GF-D8 (cell line): Measurements from ENCODE around the gene BCL7A.
"Not testable (repeated sequence)": the region's sequence is repeated elsewhere in the genome, so short reads cannot be mapped to it uniquely, and the experiment has no call there.

Experiments
- DNase-seq: peaks from one replicate; lab custom pipeline; 2025; lab: John Stamatoyannopoulos, UW

The BCL7A gene

DNA sequence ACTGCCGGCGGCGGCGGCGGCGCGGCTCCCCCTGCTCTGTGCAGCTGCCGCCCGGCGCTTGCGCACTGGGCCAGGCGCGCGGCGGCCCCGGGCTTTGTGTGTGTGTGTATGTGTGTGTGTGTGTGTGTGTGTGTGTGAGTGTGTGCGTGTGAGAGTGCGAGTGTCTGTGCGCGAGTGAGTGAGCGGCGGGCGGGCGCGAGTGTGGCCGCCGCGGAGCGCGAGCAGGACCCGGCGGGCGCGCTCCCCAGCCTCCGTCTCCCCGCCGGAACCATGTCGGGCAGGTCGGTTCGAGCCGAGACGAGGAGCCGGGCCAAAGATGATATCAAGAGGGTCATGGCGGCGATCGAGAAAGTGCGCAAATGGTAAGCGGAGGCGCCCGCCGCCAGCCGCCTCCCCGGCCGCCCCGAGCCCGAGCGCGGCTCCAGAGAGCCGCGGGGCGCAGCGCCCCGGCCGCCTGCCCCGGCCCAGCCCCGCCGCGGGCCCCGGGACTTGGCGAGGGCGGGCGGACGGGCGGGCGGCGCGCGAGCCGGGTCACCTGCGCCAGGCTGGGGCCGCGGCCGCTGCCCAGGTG is at the start of gene BCL7A:
TSS of gene BCL7A (plus strand) at position 63 of the 571 bp plus-strand sequence. CDS start at position 271, 208 bp downstream.
- peak; percentile 35 for DNase-seq

DNA sequence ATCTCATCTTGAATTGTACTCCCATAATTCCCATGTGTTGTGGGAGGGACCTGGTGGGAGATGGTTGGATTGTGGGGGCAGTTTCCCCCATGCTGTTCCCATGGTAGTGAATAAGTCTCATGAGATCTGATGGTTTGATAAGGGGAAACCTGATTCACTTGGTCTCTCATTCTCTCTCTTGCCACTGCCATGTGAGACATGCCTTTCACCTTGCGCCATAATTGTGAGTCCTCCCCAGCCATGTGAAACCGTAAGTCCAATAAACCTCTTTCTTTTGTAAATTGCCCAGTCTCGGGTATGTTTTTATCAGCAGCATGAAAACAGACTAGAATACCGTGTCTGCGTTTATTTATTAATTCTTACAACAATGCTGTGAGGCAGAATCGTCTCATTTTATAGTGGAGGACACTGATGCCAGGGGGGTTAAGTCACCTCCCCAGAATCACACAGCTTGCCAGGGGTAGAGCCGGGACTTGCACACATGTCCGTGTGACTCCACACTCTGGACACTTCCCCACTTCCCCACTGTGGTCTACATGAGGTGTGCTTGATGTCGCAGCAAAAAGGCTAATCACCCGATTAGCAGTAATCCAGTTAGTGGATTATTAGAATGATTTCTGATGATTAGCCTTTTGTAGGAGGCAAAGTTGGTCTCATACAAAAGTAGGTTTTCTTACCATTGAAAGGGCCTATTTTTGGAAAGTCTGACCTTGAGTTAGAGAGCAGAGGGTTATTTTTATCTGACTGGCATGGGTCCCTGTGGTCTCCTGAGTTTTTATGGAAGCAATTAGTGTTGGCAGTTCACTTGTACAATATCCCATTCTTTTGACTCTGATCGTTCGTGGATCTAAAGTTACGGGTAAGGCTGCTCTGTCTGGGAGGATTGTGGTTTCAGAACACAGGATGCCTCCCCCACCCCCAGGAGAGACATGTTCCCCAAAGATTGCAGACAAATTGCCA is 47.4 kb upstream of the BCL7A start:
- DNase-seq = no peak

DNA sequence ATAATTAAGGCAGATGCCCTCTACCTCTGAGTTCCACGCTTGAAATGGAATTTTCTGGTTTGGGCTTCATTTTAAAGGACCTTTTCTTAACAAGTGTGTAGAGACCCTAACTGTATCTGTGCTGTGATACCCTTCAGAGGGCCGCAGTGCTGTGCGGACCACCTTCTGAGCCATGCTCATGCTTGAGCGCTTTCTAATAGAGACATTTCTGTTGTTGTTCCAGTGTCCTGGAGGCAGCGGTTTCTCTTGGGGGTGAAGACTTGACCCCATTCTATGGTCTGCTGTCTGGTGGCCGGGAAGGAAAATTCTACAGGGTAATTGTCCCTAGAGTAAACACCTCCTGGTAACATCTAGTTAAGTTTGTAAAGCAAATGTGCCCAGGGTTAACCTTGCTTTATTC is 46.7 kb upstream of the BCL7A start:
- DNase-seq = no peak

DNA sequence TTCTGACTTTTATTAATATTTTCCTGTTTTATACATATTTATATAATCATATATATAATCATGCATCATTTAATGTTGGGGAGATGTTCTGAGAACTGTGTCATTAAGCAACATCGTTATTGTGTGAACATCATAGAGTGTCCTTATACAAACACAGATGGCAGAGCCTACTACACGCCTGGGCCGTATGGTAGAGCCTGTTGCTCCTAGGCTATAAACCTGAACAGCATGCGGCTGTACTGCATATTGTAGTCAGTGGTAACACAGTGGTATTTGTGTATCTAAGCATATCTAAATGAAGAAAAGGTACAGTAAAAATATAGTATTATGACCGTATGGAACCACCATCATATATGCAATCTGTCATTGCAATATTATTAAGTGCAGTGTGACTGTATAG is 44.7 kb upstream of the BCL7A start:
- no peak for DNase-seq

DNA sequence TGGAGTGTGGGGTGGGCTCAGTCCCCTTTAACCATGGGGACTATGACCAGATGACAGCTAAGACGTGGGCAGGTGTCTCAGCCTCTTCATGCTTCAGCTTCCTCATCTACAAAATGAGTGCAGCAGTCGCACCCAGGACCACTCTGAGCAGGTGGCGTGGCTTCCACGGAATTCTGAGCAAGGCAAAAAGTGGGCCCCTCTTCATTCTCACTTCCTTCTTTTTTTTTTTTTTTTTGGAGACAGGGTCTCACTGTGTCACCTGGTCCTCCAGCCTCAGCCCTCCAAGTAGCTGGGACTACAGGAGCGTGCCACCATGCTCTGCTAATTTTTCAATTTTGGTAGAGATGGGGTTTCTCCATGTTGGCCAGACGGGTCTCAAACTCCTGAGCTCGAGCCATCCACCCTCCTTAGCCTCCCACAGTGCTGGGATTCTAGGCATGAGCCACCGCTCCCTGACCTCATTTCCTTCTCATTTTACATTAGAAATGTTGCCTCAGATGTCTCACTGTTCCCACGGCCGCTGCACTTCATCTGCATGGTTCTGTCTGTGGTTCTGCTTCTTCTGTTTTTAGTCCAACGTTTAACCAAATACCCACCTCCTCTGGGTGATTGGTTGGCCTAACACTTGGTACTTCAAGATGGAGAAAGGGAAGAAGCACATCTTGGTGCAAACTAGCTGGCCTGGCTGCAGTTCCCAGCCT is 41.3 kb upstream of the BCL7A start:
- no peak for DNase-seq

DNA sequence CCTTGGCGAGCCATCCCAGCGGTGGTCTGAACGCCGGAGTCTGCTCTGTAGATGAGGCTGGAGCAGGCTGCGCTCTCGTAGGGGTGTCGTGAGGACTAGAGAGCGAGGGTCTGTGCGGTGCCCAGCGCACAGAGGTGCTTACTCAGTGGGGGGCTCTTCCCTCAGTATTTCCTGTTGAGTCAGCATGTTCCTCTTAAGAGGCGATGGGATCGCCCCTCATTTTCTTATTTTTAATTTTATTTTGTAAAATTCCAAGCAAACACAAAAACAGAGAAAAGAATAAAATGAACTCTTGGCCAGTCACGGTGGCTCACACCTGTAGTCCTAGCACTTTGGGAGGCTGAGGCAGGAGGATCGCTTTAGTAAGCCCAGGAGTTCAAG is 40.8 kb upstream of the BCL7A start:
- DNase-seq = no peak

DNA sequence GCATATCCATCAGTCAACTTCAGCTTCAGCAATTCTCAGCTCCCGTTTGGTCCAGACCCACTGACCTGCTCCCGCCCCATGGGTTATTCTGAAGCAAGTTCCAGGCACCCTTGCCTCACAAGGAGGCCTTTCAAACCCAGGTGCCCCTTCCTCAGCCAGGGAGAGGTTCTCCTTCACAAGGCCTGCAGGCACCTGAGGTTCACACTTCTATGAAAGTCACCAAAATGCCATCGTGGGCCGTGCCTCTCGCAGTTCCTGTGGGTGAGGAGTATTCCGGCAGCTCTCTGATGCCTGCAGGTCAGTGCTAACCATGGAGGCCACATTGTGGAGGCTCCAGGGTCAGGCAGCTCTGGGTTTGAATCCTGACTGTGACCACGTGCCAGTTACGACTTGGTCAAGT is 40.2 kb upstream of the BCL7A start:
- DNase-seq = no peak

DNA sequence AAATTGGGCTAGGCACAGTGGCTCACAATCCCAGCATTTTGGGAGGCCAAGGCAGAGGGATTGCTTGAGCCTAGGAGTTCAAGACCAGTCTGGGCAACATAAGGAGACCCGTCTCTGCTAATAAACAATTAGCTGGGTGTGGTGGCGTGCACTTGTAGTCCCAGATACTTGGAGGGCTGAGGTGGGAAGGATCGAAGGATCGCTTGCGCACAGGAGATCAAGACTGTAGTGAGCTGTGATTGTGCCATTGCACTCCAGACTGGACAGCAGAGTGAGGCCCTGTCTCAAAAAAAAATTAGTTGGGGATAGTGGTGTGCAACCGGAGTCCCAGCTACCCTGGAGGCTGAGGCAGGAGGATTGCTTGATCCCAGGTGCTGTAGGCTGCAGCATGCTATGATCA is 38.7 kb upstream of the BCL7A start:
- DNase-seq = no peak

DNA sequence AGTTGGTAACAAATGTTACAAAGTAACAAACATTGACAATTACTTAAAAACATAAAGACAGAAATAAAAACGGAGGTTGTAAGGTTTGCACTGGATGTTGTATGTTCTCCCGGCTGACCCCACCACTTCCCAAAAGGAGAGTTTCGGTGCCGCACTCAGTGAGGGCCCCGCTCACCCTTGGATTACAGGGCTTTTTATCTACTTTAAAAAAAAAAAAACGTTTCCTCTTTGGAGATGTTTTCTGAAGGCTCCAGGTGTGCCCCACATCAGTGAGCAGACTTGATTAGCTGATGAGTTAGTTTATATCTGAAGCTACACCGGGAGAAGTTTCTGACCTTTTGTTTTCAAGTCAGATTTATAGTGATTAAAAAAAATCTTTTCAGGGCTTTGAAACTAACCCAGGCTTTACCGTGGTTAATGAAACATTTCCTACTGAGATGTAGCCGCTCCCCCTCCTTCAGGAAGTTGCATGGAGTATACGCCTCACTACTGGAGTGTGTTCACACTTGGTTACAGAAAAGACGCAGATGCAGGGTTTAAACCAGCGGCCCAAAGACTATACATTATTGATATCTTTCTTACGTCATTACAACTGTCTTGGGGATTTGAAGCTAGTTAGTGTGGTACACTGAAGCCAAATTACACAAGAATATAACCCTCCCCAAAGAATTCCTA is 38.0 kb upstream of the BCL7A start:
- no peak for DNase-seq

DNA sequence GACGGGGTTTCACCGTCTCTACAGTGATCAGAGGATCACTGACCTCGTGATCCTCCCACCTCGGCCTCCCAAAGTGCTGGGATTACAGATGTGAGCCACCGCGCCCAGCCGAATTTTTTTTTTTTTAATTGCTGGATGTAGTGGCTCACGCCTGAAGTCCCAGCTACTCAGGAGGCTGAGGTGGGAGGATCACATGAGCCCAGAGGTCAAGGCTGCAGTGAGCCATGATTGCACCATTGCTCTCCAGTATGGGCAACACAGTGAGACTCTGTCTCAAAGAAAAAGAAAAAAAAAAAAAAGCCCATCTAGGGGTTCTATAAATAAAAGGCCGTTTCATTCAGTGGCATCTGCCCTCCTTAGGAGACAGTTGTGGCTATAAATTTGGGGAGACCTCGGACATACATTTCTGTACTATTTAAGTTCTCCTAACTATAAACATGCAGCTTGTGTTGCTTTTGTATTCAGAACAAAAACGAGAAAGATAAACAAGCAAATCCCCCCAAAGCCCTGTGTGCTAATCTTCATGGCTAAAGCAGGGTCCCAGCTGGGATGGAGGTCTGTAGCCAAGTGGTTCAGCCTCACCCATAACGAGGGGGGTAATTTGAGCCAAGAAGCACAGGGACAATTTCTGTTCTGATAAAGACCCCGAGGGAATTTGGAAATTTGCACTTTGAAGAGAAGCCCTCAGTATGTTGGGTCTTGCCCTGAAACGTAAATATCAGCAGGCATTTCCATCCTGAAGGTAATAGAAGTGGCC is 35.0 kb upstream of the BCL7A start:
- no peak for DNase-seq

DNA sequence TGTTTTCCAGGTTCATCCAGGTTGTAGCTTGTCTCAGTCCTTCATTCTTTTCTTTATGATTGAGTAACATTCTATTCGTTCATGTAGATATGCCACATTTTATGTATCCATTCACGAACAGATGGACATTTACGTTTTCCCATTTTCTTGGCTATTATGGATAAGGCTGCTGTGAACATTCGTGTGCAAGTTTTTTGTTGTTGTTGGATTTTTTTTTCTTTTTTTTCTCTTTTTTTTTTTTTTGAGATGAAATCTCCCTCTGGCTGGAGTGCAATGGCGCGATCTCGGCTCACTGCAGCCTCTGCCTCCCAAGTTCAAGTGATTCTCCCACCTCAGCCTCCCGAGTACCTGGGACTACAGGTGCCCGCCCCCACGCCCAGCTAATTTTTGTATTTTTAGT is 33.2 kb upstream of the BCL7A start:
- not testable (repeated sequence) for DNase-seq

DNA sequence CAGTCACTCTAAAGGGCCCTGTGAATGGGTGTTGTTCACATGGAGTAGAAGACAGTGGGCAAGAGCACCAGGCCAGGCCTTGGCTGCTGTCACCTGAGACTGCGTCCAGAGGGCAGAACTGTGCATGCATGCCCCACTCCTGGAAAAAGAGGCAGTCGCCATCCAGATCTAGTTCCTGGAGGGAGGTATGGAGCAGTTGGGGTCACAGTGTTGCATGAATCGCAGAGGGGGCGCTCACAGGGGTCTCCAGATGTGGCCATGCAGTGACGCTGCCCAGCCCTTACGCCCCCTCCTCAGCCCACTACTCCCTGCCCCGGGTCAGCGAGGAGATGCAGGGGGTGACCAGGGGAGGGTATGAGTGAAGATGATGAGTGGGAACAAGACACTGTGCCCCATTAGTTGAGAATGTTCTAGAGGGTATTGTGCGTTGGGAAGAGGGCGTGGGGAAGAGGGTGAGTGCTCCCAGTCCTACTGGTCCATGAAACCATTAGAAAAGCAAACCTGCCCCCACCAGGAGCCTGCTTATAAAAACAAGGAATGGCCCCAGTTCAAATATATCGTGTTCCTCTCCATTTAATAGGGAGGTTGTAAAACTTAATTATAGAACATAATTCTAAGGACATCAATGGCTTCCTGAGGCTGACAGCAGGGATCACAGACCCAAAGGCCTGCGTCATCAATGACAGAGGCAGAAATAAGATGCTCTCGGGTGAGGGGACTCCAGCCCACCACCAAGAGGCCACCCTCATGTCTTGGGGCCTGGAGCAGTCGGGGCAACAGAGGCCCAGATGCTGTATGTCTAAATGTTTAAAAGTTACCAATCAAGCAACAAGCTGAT is 32.2 kb upstream of the BCL7A start:
- DNase-seq = no peak

DNA sequence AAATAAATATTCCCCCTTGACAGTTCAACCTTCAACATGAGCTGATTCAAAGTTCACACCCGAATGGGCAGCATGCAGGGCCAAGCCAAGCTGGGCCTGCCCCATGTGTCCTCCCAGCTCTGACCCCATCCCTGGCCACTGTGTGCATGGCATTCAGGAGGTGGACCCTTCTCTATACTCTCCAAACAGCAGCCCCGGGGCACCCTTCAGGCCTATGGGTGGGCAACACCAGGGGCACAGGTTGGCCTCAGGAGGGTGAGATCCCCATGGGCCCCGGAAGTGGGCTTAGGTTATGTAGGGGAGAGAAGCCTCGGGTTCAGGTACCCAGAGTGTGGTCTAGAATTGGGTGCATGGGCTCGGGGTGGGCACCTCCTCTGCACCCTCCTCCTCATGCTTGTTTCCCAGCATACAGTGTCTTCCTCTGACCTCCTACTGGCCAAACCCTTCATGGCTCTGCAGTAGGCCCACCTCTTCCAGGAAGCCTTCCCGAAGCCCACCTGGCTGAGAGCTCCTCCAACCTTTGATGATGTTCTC is 31.5 kb upstream of the BCL7A start:
- DNase-seq = no peak

DNA sequence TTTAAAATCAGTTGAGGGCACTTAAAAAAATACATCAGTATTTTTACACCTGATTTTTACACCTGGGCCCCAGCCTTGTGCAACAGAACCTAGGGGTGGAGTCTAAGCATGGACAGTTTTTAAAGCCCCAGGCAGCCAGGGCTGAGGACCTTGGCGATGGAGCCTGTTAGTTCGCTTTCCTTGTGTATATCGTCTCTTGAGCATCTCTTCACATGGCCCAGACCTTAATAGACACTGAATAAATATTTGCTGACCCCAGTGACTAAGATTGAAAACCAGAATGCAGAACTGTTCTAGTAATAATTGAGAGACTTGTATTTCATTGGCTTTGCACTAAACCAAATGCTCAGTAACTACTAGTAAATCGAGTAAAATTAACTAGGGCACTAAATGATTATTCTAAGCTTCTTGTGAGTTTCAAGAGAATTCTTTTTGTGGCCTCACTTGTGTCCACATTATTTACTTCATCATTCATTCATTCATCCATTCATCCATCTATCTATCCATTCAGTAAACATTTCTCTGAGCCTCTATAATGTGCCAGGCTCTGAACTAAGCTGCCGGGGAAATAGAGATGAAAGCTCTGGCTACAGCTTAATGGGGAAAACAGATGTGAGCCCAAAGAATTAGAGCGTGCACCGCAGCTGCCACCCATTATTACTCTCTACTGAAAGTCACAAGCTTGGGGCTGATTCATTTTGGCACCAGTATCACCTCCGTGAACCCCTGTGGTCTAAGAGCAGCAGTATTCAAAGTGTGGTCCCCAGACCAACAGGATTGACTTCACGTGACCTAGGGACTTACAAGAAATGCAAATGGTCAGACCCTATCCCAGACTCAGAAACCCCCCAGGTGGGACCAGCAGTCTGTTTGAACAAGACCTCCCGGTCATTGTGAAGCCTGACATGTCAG is 30.7 kb upstream of the BCL7A start:
- DNase-seq = no peak

DNA sequence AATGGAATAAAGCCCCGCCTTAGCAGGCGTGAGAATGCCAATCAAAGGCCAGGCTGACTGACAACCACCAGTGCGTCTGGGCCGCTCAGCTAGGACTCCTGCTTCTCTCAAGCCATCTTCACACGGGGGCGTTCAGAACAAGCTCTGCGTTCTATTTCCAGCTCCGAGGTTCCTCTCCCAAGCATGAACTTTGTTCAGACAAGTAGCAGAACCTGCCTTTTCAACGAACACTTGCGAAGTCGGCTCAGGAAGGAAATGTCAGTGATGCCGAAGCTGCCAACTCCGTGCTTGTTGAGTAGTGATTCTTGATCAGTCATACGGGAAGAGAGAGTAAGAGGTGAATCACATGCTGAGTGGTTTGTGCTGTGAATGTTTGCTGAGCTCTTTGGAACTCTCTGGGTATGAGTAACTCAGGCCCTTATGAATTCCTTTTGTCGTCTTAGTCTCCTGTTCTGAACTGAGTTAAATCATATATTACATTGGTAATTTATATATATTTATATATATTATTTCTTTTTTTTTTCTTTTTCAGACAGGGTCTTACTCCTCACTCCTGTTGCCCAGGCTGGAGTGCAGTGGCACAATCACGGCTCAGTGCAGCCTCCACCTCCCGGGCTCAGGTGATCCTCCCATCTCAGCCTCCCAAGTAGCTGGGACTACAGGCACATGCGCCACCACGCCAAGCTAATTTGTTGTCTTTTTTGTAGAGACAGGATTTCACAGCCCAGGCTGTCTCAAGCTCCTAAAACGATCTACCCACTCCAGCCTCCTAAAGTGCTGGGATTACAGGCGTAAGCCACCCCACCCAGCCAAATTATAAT is 29.4 kb upstream of the BCL7A start:
- DNase-seq = no peak

DNA sequence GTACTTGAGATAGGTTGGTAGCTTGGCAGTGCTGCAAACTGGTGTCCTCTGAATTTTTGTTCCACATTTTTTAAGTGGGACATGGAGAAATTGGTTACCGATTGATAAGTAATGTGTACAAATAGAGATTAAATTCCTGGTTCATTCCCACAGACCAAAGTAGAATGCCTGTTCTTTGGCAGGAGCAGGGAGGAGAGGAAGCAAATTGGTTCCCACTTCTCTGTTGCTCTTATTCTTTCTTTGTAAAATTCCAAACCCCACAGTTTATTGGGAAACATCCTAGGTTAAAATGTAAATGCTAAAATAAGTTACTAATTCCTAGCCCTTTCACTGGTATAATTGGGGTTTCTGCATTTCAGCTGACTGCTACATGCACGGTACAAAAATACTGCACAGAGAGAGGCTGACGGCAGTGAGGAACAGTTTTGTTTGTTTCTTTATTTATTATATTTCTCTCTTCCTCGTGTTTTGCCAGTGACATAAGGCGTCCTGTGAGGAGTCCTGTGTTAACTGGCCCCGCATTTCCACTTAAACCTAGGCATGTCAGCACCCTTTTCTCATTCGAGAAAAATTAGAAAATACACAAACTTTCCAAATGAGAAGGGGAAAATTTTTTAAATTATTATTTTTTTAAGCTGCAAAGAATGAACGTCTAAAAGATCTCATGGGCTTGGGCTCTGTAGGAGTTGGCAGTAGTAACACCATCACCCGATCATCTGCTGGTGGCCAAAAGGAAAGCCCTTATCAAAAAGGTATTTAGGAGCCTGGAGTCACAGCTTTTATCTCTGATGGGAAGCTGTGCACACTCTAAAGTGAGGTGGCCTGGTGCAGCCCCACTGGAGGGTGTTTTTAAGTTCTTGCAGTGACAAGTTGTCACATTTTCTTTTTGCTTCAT is 25.4 kb upstream of the BCL7A start:
- no peak for DNase-seq

DNA sequence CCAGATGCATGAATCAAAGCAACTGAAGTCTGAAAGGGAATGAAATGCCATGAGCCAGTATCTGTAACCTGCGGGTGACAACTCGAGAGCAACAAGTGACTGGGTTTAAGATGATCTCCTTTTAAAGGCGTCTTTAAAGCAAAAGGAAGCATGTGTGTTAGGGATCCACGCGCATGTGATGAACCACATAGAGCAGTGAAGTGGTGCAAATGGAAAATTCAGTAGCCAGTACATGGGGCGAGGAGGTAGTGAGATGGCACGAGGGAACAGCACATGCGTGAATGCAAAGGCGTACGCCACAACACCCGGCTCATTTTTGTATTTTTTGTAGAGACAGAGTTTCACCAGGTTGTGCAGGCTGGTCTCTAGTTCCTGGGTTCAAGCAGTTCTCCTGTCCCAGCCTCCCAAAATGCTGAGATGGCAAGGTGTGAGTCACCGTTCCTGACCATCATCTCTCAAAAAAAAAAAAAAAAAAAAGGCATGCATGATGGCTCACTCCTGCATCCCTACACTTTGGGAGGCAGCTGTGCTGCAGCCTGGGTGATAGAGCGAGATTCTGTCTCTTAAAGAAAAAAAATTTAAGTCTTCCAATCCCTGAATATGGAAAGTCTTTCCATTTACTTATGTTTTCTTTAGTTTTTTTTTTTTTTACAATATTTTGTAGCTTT is 24.6 kb upstream of the BCL7A start:
- DNase-seq = no peak
